ENCODE data around the gene RAPGEF1. TPM values are rescaled to one million over a fixed set of nuclear protein-coding genes. Genes with fewer than 3 reads are reported as not detected.

Gene RAPGEF1
- total RNA-seq, 1 donor from 2014 or later: 146 TPM

DNA sequence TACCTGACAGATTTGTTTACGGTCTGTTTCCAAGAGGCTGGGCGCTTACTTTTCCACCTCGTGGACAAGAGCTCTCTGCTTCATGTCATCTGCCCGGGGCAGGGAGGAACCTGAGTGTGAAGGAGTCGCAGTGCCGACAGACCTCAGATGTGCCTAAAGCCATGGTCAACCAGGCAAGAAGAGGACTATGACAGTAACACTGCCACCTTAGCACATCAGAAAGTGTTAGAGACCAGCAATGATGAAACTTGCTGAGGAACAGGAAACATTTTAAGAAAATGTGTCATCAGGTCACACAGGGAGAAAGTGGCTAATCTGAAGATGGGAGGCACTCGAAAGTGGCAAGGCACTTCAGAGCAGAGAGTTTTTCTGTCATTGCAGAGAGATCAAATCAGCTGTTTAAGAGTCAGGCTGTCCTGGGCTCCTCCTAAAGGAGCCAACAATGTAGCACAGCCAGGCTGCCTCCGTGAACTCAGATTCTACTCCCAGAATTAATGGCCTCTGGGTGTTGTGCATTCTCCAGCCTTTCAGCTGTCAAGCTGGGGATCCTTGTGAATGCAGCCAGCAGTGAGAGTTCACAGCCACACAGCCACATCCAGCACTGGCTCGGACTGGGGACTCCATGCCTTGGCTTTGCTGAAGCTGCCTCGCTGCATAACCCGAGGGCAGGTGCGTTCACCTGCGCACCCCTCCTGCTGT, 94.6 kb downstream of the RAPGEF1 start:
- TF ChIP-seq, protein P1, sequence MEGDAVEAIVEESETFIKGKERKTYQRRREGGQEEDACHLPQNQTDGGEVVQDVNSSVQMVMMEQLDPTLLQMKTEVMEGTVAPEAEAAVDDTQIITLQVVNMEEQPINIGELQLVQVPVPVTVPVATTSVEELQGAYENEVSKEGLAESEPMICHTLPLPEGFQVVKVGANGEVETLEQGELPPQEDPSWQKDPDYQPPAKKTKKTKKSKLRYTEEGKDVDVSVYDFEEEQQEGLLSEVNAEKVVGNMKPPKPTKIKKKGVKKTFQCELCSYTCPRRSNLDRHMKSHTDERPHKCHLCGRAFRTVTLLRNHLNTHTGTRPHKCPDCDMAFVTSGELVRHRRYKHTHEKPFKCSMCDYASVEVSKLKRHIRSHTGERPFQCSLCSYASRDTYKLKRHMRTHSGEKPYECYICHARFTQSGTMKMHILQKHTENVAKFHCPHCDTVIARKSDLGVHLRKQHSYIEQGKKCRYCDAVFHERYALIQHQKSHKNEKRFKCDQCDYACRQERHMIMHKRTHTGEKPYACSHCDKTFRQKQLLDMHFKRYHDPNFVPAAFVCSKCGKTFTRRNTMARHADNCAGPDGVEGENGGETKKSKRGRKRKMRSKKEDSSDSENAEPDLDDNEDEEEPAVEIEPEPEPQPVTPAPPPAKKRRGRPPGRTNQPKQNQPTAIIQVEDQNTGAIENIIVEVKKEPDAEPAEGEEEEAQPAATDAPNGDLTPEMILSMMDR (IDR thresholded peaks at IDR 0.05): no peak
- H3K4me1 ChIP-seq: peaks cover 21% of the 10 kb centered on the region
- no peak for DNase-seq
- no peaks in the 10 kb centered on the region for H3K9me3 ChIP-seq
- ATAC-seq: no peak
- no peaks in the 10 kb centered on the region for H3K27me3 ChIP-seq (ENCODE audit: low read depth)
- peaks cover 56% of the 10 kb centered on the region for H3K36me3 ChIP-seq
- peak overlapping the region; percentile 29 for H3K27ac ChIP-seq
- intact Hi-C loops (cut with DNase I): no loop called here
- H3K4me3 ChIP-seq: no peak overlapping the region

- H3K4me1 ChIP-seq: peaks cover 13% of the 10 kb centered on the region
Measured at GRCh38 chr9:131642496-131643083, 97.3 kb downstream of the RAPGEF1 start.

GRCh38 chr9:131641618-131642495, 98.0 kb downstream of the RAPGEF1 start:
- ATAC-seq (peak in 1 of 2 donors; percentile 33), DNase-seq (no peak)
- intact Hi-C loops (cut with DNase I): no loop called here
- TF ChIP-seq, protein P1 (IDR thresholded peaks at IDR 0.05): peak; percentile 22
- Histone ChIP-seq H3K36me3 (peaks cover 57% of the 10 kb centered on the region), H3K4me3 (no peak overlapping the region), H3K27me3 (ENCODE audit: low read depth) (no peaks in the 10 kb centered on the region), H3K4me1 (peaks cover 13% of the 10 kb centered on the region), H3K9me3 (no peaks in the 10 kb centered on the region), H3K27ac (no peak overlapping the region)

More at GRCh38 chr9:131642496-131643083, 97.3 kb downstream of the RAPGEF1 start:
- H3K4me3 ChIP-seq: no peak overlapping the region
- no peak for DNase-seq
- TF ChIP-seq, protein P1 (IDR thresholded peaks at IDR 0.05): no peak
- H3K27me3 ChIP-seq (ENCODE audit: low read depth): no peaks in the 10 kb centered on the region
- intact Hi-C loops (cut with DNase I): no loop called here
- H3K9me3 ChIP-seq: no peaks in the 10 kb centered on the region
- H3K27ac ChIP-seq: no peak overlapping the region
- ATAC-seq: no peak
- peaks cover 56% of the 10 kb centered on the region for H3K36me3 ChIP-seq

DNA sequence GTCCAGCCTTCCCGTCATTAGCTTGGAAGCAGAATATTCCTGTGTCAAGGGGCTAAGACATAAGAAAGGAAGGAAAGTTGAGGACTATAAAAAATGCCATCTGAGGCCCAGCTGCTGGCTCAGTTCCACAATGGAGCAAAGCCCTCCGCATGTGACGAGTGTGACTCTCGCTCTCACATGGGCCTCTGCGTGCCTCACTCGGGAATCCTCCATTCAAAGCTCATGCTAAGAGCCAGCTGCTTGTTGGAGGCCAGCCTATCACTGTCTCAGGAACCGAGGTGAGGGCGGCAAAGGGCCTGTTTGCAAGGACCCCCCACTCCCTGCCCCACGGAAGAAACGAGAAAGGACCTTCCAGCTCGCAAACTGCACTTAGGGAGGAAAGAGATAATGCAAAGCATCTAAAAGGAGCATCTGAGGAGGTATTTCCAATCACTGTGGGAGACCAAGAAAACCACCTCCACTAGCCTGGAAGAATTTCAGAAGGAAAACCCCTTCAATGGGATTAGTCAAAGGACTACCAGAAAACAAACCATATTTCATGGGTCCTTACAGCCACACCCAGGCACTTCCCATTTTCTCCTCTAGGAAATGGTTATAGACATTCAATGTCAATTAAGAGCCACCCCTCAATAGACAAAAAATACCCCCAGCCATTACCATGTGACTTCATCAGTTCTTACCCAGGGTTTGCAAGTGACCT, 99.3 kb downstream of the RAPGEF1 start:
- DNase-seq: no peak
- peaks cover 60% of the 10 kb centered on the region for H3K36me3 ChIP-seq
- intact Hi-C loops (cut with DNase I): no loop called here

More for the DNA sequence above, 99.3 kb downstream of the RAPGEF1 start:
- no peak for ATAC-seq
- H3K9me3 ChIP-seq: no peaks in the 10 kb centered on the region
- TF ChIP-seq, protein P1 (IDR thresholded peaks at IDR 0.05): no peak
- H3K27me3 ChIP-seq (ENCODE audit: low read depth): no peaks in the 10 kb centered on the region
- no peak overlapping the region for H3K4me3 ChIP-seq
- H3K4me1 ChIP-seq: peaks cover 24% of the 10 kb centered on the region
- no peak overlapping the region for H3K27ac ChIP-seq
